HepG2 (cell line): Measurements from ENCODE around the gene TPD52L2. TPM values are rescaled to one million over a fixed set of nuclear protein-coding genes. Genes with fewer than 3 reads are reported as not detected.

ENCODE experiments used
- AHR ChIP-seq: IDR thresholded peaks from 2 replicates; pipeline ENCODE4 v1.6.1; 2018; ENCODE audit warnings: missing genetic modification reagents, missing compliant biosample characterization
- ATF7 ChIP-seq, 2 experiments: fragments of 450-650 bp in 1 of 2; sonication (generic) in 1 of 2; formaldehyde crosslinking in 1 of 2; IDR thresholded peaks; 2 replicates each; pipeline versions ENCODE4 v1.4.0 to v1.6.1; 2016 to 2020; ENCODE audit warnings: antibody characterized with exemption in 1 of 2, mild to moderate bottlenecking in 1 of 2, missing genetic modification reagents in 1 of 2
- DMTF1 ChIP-seq: sonication (generic); formaldehyde crosslinking; IDR thresholded peaks from 2 replicates; pipeline ENCODE4 v1.4.0; 2020; ENCODE audit warnings: mild to moderate bottlenecking, missing genetic modification reagents
- HOXA3 ChIP-seq: sonication (generic); formaldehyde crosslinking; IDR thresholded peaks from 2 replicates; pipeline ENCODE4 v1.5.0; 2020; ENCODE audit warnings: missing genetic modification reagents
- KAT7 ChIP-seq: IDR thresholded peaks from 2 replicates; pipeline ENCODE4 v1.6.1; 2018; ENCODE audit warnings: borderline replicate concordance, missing compliant biosample characterization
- SNAPC2 ChIP-seq: sonication (generic); formaldehyde crosslinking; IDR thresholded peaks from 2 replicates; pipeline ENCODE4 v1.8.1; 2022; ENCODE audit warnings: mild to moderate bottlenecking, missing genetic modification reagents
- THAP8 ChIP-seq: sonication (generic); formaldehyde crosslinking; IDR thresholded peaks from 2 replicates; pipeline ENCODE4 v1.5.1; 2020; ENCODE audit warnings: missing genetic modification reagents, mild to moderate bottlenecking, borderline replicate concordance
- TP53 ChIP-seq: sonication (generic); formaldehyde crosslinking; conservative IDR thresholded peaks from 2 replicates; pipeline ENCODE4 v1.4.0; 2020; ENCODE audit warnings: missing genetic modification reagents
- ZNF44 ChIP-seq: sonication (generic); formaldehyde crosslinking; IDR thresholded peaks from 2 replicates; pipeline ENCODE4 v1.5.1; 2020; ENCODE audit warnings: mild to moderate bottlenecking, missing genetic modification reagents
- ZNF556 ChIP-seq: sonication (generic); formaldehyde crosslinking; IDR thresholded peaks from 2 replicates; pipeline ENCODE4 v1.4.0; 2020; ENCODE audit warnings: mild to moderate bottlenecking, missing genetic modification reagents, borderline replicate concordance
- ZNF710 ChIP-seq: sonication (generic); formaldehyde crosslinking; IDR thresholded peaks from 2 replicates; pipeline ENCODE4 v1.5.0; 2020; ENCODE audit warnings: mild to moderate bottlenecking, missing genetic modification reagents, borderline replicate concordance
- polyA plus RNA-seq, 8 experiments: library from polyadenylated mRNA; depleted of rRNA in 3 of 8; stranded (reverse) in 7 of 8; unstranded in 1 of 8; fragments of >200 nt; fragmentation: Illumina TruSeq in 4 of 8; extraction: Trizol in 4 of 8; gene quantifications; 2 replicates each; pipeline versions ENCODE4 v1.2.1 to v1.2.3, GENCODE V29; 2011 to 2016; ENCODE audit warnings: low read depth in 4 of 8, missing spikeins in 1 of 8, mixed read lengths in 1 of 8; ENCODE audit not compliant: insufficient read depth in 1 of 8
- total RNA-seq, 5 experiments: library from RNA; depleted of rRNA; stranded (reverse); fragments of >200 nt; fragmentation: Illumina TruSeq; extraction: Trizol; gene quantifications; 2 replicates each; pipeline ENCODE4 v1.2.3, GENCODE V29; 2016; ENCODE audit warnings: low read depth in 1 of 5
- TF ChIP-seq, protein P1 (sequence below), 2 experiments: fragments of 450-650 bp in 1 of 2; sonication (generic) in 1 of 2; formaldehyde crosslinking in 1 of 2; IDR thresholded peaks; 2 replicates each; pipeline versions ENCODE4 v1.6.1 to v1.8.0; 2016 to 2022; ENCODE audit warnings: antibody characterized with exemption in 1 of 2, mild to moderate bottlenecking in 1 of 2, missing genetic modification reagents in 1 of 2

TPD52L2 gene
- total and polyA plus RNA-seq, 2 of the 13 experiments (the other 11 are each of a cell fraction or from before 2014, with no cell fraction given), result 156 to 184 TPM

DNA sequence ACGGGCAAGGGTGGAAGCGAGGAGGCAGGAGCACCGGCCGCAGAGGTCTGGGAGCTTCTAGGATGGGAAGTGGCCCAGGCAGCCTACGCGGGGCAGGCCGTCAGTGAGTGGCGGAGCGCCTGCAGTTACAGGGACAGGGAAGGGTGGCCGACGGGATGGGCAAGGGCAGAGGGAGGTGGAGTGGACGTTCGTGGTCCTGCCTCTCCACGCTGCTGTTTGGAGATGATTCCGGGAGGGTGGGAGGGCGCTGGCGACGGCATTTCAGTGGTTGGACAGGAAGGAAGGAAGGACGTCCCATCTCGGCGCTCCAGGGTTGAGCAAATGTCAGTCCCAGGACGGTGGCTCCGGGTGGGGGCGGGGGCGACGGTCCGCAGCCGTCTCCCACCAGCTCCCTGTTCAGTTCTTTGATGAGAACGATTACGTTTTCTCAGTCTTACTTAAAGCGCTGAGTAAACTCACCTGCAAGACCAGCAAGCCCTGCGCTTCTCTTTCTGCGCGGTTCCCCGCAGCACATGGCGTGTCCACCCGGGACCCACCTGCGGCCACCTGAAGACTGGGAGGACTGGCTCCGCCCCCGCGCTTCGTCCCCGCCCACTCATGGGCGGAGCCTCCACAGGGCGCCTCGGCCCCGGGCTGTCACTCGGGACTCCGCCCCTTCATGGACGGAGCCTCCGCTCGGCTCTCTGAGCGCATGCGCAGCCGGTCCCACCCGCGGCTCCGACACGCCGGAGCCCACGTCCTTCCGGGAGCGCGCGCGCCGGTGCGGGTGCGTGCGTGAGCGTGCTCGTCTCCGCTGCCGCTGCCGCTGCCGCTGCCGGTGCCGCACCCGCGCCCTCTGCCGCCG is 29.5 kb downstream of the TPD52L2 start, which contains the start of gene DNAJC5 (continued):
- no peak for TF ChIP-seq DMTF1 (CRISPR knock-in tag)
- peak; percentile 45; the same call in 1 of the 2 replicates for TF ChIP-seq KAT7 (CRISPR knock-in tag)
- TF ChIP-seq ZNF710 (CRISPR knock-in tag), result no peak
- peak; percentile 80; the same call in 1 of the 2 replicates for TF ChIP-seq ZNF556 (CRISPR knock-in tag)
- no peak for TF ChIP-seq ATF7 (IDR thresholded peaks at IDR 0.05)
- TF ChIP-seq ATF7 (CRISPR knock-in tag; IDR thresholded peaks at IDR 0.05), result 0 out of 2 replicates have a peak, but pooled peaks have one; percentile 42
- TF ChIP-seq SNAPC2 (CRISPR knock-in tag), result 0 out of 2 replicates have a peak, but pooled peaks have one; percentile 53
- TF ChIP-seq AHR (CRISPR knock-in tag), result peak; percentile 93; the same call in 1 of the 2 replicates
- 0 out of 2 replicates have a peak, but pooled peaks have one; percentile 37 for TF ChIP-seq TP53 (CRISPR knock-in tag)
- peak; percentile 78; the same call in 1 of the 2 replicates for TF ChIP-seq ZNF44 (CRISPR knock-in tag)
- TF ChIP-seq HOXA3, result peak; percentile 86; the same call in 1 of the 2 replicates
- TF ChIP-seq THAP8, result no peak
- TF ChIP-seq, protein P1, sequence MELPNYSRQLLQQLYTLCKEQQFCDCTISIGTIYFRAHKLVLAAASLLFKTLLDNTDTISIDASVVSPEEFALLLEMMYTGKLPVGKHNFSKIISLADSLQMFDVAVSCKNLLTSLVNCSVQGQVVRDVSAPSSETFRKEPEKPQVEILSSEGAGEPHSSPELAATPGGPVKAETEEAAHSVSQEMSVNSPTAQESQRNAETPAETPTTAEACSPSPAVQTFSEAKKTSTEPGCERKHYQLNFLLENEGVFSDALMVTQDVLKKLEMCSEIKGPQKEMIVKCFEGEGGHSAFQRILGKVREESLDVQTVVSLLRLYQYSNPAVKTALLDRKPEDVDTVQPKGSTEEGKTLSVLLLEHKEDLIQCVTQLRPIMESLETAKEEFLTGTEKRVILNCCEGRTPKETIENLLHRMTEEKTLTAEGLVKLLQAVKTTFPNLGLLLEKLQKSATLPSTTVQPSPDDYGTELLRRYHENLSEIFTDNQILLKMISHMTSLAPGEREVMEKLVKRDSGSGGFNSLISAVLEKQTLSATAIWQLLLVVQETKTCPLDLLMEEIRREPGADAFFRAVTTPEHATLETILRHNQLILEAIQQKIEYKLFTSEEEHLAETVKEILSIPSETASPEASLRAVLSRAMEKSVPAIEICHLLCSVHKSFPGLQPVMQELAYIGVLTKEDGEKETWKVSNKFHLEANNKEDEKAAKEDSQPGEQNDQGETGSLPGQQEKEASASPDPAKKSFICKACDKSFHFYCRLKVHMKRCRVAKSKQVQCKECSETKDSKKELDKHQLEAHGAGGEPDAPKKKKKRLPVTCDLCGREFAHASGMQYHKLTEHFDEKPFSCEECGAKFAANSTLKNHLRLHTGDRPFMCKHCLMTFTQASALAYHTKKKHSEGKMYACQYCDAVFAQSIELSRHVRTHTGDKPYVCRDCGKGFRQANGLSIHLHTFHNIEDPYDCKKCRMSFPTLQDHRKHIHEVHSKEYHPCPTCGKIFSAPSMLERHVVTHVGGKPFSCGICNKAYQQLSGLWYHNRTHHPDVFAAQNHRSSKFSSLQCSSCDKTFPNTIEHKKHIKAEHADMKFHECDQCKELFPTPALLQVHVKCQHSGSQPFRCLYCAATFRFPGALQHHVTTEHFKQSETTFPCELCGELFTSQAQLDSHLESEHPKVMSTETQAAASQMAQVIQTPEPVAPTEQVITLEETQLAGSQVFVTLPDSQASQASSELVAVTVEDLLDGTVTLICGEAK (IDR thresholded peaks at IDR 0.05), result no peak
- TF ChIP-seq, protein P1 (CRISPR knock-in tag; IDR thresholded peaks at IDR 0.05), result peak; percentile 69; the same call in 1 of the 2 replicates
